Endothelial cell (in vitro differentiated cells): ENCODE data around the gene CDH16. TPM values are rescaled to one million over a fixed set of nuclear protein-coding genes. Genes with fewer than 3 reads are reported as not detected.

Experiments
- DNase-seq: peaks from one replicate; pipeline ENCODE4 v3.0.0; 2021; ENCODE audit warnings: low spot score
- H3K27ac Mint-ChIP-seq: one replicate; pipeline ENCODE4 v1.8.0; 2021; ENCODE audit warnings: mixed read lengths, inconsistent platforms; ENCODE audit not compliant: unreplicated experiment
- H3K27me3 Mint-ChIP-seq: one replicate; pipeline ENCODE4 v1.8.0; 2021; ENCODE audit warnings: mild to moderate bottlenecking, moderate library complexity, mixed read lengths, inconsistent platforms; ENCODE audit not compliant: unreplicated experiment
- H3K36me3 Mint-ChIP-seq: one replicate; pipeline ENCODE4 v1.8.0; 2021; ENCODE audit warnings: mild to moderate bottlenecking, low read depth, mixed read lengths, inconsistent platforms; ENCODE audit not compliant: unreplicated experiment
- H3K4me1 Mint-ChIP-seq: one replicate; pipeline ENCODE4 v1.8.0; 2021; ENCODE audit warnings: mild to moderate bottlenecking, mixed read lengths, inconsistent platforms; ENCODE audit not compliant: unreplicated experiment
- H3K4me3 Mint-ChIP-seq: one replicate; pipeline ENCODE4 v1.8.0; 2021; ENCODE audit warnings: mild to moderate bottlenecking, mixed read lengths, inconsistent platforms; ENCODE audit not compliant: unreplicated experiment
- H3K9me3 Mint-ChIP-seq: one replicate; pipeline ENCODE4 v1.8.0; 2021; ENCODE audit warnings: mixed read lengths, inconsistent platforms; ENCODE audit not compliant: unreplicated experiment
- CTCF ChIP-seq: fragments of 200-600 bp; sonication (generic); IDR thresholded peaks from one replicate; pipeline ENCODE4 v1.5.0; 2021; ENCODE audit warnings: antibody characterized with exemption; ENCODE audit not compliant: unreplicated experiment
- total RNA-seq: library from RNA; stranded (reverse); fragmentation: NEBNext Ultra II Directional; extraction: Animal tissue kit (Norgen Biotek cat#: 25700); gene quantifications from one replicate; pipeline ENCODE4 v1.2.1, GENCODE V29; 2021; ENCODE audit not compliant: unreplicated experiment

Gene CDH16
- total RNA-seq, 1 donor from 2014 or later = not detected

DNA sequence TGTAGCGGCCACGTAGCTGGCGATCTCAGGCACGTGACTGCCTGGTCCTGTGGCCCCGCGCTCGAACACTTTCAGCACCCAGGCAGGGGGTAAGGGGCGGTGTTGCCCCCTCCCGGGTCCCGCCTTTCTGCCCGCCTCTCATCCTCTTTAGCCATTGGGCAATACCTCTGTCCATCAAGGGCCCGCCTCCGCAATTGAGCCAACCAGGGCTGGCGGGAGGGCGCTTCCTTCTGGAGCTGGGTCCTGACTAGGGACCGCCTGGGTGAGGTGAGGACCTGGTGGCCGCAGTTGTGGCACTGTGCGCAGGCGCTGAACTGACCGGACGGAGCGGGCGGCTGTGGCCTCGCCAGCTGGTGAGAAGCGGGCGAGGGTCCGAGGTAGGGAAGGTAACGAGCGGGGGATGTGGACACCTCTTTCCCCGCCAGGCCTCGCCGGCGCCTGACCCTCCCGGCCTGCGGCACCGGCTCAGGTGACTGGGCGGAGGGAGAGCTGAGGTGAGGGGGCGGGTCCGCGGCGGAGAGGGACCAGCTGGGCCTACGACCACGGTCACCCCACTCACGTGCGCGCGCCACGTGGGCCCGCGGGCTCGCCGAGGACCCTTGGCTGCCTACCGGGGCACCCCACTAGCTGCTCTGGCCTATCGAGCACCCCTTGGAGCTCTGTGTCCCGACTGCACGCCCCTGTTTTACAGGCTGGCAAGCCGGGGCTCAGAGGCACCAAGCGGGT, 38.2 kb downstream of the CDH16 start, which contains the start of gene PDP2:
TSS of gene PDP2 (plus strand) at position 228 of the 726 bp plus-strand sequence. CDS start 3,770 bp downstream, outside the sequence.
- Mint-ChIP-seq H3K27me3 (peaks cover 8% of the 10 kb centered on the region), H3K4me3 (peak within 1 kb of the TSS; percentile 97), H3K36me3 (peaks cover 9% of the 10 kb centered on the region), H3K4me1 (peaks cover 6% of the 10 kb centered on the region), H3K9me3 (no peaks in the 10 kb centered on the region), H3K27ac (no peak within 1 kb of the TSS)
- TF ChIP-seq CTCF = no peak
- peak; percentile 92 for DNase-seq

DNA sequence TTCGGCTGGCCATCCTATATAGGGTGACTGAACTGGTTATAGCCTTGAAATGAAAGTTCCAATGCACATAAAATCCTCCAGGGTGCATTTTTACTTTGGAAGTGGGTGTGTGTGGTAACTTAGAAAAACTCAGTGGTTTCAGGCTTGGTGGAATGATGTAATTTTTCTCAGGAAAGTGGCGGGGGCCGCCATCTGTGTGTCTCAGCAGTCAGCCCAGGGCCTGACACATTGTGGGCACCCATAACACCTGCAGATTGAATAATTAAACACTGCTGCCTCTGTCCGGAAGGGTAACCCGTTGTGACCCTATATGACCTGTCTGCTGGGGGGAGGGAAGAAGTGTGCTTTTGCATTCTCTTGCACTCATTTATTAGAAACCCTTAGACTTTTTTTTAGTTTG, 40.6 kb downstream of the CDH16 start:
- H3K4me3 Mint-ChIP-seq = peak overlapping the region; percentile 3
- no peak for TF ChIP-seq CTCF
- H3K27me3 Mint-ChIP-seq = peaks cover 8% of the 10 kb centered on the region
- no peak overlapping the region for H3K27ac Mint-ChIP-seq
- no peaks in the 10 kb centered on the region for H3K36me3 Mint-ChIP-seq
- no peak for DNase-seq
- peaks cover 6% of the 10 kb centered on the region for H3K4me1 Mint-ChIP-seq
- no peaks in the 10 kb centered on the region for H3K9me3 Mint-ChIP-seq

- no peak for TF ChIP-seq CTCF
- H3K27ac Mint-ChIP-seq = no peak overlapping the region
- no peaks in the 10 kb centered on the region for H3K36me3 Mint-ChIP-seq
- H3K27me3 Mint-ChIP-seq = peaks cover 5% of the 10 kb centered on the region
- DNase-seq = no peak
- H3K4me3 Mint-ChIP-seq = peak overlapping the region; percentile 11
- H3K4me1 Mint-ChIP-seq = peaks cover 2% of the 10 kb centered on the region
- no peaks in the 10 kb centered on the region for H3K9me3 Mint-ChIP-seq
Measured at GRCh38 chr16:66874079-66874775, 44.5 kb downstream of the CDH16 start.

- H3K9me3 Mint-ChIP-seq = no peaks in the 10 kb centered on the region
- no peak for DNase-seq
- no peak for TF ChIP-seq CTCF
- H3K27me3 Mint-ChIP-seq = peaks cover 5% of the 10 kb centered on the region
- H3K4me3 Mint-ChIP-seq = no peak overlapping the region
- H3K4me1 Mint-ChIP-seq = peaks cover 2% of the 10 kb centered on the region
- no peak overlapping the region for H3K27ac Mint-ChIP-seq
- H3K36me3 Mint-ChIP-seq = no peaks in the 10 kb centered on the region
Measured at GRCh38 chr16:66873685-66874055, 45.0 kb downstream of the CDH16 start.
